HL-60/S4 treated with retinoic acid at 250 ng/mL for 4 days and 3 days (cell line): ENCODE measurements around the gene P2RX1.

Experiments
- in situ Hi-C: fragments of 300-500 bp; cut with MboI; formaldehyde crosslinking; loops from 2 replicates; pipeline ENCODE4 v1.7.0; 2022; ENCODE audit warnings: low sequenced_read_pairs

The P2RX1 gene

DNA sequence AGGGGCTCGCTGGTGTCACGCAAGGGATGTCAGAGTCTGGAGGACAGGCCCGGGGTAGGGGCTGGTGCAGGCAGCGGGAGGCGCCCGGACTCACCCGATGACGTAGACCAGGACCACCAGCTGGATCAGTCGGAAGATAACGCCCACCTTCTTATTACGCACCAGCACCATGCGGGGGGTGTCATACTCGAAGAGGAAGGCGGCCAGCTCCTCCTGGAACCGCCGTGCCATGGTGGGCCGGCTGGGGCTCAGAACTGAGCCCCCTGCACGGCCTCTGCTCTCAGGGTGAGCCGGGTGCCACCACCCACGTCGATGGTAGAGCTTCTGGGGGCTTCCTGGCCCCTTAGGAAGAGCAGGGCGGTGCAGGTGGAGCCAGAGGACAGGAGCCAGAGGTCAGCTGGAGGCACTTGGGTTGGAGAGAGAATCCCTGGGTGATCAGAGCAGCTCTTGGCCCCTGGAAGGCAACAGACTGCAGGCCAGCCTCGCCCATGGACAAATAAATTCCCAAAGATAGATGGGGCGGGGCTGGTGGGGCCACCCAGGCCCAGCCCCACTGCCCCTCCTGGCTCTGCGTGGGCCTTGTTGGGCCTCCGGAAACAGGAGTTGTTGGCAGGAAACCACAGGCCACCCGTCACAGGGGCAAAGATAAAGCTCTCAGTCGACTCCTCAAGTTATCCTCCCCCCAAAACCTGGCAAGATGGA lies at the start of gene P2RX1:
P2RX1 (minus strand) TSS at position 471 of the 702 bp plus-strand sequence; CDS start at position 231, 240 bp downstream.
- in situ Hi-C loops = no loop called here

DNA sequence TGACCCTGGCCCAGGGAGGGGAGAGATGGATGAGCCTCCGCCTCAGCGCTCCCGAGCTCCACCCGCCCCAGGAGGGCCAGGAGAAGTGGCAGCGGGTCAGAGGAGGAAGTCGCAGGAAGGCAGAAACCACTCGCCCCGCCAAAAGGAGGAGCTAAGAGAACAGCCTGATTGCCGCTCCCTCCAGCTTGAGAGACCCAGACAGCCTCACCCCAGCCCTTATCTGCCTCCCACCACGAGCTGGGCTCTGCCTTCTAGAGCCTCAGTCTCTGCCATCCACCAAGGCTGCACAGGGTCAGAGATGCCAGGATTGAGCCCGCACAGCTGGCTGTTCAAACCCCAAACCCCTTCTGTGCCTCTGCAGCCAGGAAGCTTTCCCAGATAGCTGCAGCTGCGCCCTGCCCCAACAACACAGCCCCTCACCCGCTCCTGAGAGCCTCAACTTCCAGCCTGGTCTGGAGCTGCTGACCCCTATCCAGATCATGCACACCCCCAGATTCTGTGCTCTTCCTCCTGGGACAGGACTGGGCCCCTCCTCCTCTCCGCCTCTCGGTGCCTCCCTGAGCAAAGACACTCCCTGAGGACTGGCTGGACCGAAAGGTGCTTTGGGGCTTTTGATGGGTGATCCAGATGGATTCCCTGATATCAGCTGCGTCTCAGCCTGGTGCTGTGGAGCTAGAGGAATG lies 49.0 kb upstream of the P2RX1 start:
- in situ Hi-C loops = no loop called here

DNA sequence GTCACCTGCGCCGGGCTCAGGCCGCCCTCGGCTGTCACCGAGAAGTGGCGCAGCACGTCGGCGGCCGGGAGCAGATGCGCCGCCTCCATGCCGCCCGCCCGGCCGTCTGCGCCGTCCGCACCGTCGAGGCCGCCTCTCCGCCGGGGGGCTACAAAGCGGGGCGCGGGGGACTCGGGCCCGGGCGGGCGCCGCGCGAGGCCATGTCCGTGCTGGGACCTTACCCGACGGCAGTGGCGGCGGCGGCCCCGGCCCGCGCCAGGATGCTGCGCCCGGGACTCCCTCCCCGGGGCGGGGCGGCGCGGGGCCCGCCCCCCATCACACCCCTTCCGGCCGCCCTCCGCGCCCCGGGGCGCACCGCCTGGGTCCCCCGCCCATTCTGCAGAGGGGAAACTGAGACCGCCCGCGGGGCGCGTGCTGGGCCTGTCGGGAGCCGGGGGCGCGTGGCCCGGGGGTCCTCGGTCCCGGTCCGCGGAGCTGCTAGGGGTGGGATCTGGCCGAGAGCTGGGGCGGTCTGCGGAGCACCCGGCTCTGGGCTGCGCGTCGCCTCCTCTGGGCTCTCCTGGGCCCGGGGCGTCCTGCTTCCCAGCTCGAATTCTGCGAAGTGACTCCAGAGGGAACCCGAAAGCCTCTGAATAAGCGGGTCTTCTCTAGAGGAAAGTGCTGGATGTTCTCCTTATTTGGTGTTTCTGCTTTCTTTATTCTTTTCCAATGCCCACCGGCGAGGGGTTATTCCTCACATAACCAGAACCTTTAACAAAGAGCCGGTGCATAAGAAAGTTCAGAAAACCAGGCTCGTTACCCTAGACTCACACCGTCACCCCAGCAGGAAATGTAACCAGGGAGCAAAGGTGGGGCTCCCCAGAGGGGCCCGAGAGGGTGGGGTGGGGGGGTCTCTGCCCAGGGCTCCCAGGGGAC lies 48.2 kb upstream of the P2RX1 start, which contains the start of gene ATP2A3:
ATP2A3 (minus strand) TSS at position 235 of the 915 bp plus-strand sequence; CDS start at position 89, 146 bp downstream.
- in situ Hi-C loops = no loop called here

DNA sequence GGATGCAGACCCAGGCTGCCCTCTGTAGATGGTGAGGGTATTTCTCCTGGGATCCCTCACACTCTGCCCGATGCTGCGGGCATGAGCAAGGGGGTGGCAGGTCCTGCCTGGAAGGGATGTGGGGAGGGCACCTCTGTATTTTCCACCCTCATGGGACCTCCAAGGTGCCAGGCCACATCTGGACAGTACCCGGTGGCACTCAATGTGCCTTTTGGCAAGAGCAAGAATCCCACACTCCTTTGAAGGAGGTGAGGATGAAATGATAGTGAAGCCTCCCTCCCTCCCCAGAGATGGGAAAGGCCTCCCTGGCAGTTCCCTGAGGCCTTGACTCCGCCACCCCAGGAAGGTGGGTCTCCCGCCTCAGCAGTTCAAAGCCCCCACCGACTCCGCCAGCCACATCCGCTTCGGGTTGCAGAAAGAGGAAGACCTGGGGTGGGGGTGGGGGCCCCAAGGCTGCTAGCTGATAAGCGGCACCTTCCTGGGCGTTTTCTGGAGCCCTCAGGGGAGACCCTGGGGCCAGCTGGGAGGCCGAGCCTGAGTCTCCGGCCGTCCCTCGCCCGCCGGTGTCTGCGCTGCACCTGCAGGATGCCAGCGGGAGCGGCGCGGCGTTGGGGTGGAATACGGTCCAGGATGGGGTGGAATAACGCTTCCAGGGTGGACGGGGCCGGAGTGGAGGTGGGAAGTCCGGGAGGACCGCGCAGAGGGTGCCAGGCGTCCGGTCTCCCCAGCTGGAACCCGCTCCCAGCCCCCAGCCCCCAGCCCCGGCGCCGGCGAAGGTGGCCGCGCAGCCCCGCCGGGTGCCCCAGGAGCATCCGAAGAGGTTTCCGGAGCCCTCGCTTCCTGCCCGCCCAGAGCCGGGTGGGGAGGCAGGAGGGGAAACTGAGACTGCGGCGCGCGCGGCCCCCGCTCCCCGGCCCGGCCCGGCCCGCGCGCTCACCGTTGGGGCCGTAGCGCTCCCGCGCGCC lies 47.3 kb upstream of the P2RX1 start:
- in situ Hi-C loops = no loop called here

DNA sequence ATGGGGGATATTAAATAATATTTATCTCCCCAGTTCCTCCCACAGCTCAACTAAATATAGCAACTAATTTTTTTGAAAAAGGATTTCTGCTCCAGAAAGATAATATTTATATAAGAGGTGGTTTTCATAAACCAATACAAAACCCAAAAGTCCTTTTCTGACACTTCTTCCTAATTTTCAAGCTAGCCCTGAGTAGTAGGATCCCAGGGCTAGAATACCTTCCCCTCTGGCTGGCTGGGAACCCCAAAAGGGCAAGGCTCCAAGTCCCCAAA lies 46.6 kb upstream of the P2RX1 start:
- in situ Hi-C loops = no loop called here

DNA sequence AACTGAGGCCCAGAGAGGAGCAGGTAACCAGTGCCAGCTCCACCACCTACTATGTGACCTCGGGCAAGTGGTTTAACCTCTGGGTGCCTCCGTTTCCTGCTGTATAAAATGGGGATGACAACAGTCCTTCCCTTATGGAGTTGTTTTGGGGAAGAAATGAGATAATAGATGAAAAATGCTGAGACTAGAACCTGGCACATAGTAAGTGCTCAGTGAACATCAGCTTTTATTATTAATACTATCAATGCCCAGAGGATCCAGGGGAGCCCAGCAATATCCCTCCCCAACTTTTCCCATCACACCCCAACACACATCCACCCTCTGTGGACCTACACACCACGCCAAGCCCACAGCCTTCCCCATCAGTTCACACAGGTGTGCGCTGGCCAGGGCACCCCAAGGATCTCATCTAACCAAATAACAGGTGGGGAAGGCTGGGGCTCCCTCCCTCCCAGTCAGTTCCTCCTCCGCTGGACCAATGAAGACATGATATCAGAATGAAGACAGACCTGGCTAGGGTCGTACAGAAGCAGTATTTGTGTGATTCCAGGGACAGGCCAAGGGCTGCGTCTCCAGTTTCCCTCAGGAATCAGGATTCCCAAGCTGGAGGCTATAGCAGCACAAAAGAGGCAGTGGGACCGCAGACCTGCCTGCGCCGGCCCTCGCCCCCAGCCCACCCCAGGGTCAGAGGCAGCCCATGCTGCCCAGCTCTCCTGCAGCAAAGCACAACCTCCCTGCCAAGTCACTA lies 46.1 kb upstream of the P2RX1 start:
- in situ Hi-C loops = no loop called here

DNA sequence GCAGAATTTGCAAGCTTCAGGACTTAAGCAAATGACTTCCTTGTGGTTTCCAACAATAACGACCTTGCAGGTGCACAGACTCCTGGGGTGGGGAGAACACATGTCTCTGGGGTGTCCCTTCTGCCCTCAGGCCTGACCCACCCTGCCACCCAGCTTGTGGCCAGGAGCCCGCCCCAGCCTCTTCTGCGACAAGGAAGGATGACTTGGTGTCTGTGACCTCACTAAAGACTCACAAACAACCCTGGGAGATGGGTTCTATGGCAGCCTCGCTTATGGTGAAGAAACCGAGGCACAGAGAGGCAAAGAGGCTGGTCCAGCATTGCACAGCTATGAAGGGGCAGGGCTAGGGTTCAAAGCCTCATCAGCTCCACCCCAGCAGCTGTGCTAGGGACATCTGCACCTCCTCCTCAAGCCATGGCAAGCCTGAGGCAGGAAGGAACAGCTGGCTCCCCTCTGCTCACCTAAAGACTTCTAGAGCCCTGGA lies 45.3 kb upstream of the P2RX1 start:
- in situ Hi-C loops = no loop called here

DNA sequence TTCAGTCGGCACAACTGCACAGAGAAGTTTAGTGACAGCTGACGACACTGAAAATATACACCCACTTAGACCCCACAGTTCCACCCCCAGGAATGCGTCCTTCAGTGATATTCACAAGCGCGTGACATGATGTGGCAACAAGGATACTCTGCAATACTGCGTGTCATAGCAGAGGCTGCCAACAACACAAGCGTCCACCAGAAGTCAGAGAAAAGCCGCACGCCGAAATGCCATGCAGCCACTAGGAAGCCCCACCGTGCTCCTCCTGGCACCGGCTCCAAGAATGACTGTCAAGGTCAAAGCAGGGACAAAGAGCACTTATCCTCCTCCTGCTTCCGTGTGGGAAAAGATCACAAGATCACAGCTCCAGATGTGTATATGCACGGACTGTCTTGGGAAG lies 44.5 kb upstream of the P2RX1 start:
- in situ Hi-C loops = no loop called here

DNA sequence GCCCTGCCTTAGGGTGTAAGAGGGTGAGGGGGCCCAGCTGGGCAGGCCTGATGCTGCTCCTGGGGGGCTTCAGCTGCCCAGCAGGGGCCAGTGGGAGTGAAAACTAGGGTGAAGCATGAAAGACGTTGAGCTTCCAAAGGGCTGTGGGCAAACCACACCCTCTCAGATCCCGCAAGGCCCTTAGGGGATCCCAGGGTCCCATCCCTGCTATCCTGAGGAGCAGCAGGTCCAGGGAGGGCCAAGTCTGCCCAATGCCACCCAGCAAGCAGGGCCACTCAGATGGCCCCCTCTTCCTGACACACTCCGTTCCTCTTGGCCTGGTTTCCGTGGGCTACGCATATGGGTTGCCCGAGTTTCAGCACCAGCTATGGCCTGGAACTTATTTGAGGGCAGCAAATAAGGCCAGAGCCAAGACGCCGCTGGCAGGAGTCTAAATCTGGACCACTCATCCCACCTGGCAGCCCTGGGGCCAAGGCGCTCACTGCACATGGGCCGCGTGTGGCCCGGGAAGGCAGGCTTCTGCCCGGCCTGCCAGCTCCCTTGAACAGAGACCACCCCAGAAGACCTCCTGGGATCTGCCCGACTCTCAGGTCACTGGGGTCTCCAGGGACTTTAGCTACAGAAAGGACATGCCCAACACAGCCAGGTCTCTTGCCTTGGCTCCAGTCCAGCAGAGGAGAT lies 43.8 kb upstream of the P2RX1 start:
- in situ Hi-C loops = no loop called here

DNA sequence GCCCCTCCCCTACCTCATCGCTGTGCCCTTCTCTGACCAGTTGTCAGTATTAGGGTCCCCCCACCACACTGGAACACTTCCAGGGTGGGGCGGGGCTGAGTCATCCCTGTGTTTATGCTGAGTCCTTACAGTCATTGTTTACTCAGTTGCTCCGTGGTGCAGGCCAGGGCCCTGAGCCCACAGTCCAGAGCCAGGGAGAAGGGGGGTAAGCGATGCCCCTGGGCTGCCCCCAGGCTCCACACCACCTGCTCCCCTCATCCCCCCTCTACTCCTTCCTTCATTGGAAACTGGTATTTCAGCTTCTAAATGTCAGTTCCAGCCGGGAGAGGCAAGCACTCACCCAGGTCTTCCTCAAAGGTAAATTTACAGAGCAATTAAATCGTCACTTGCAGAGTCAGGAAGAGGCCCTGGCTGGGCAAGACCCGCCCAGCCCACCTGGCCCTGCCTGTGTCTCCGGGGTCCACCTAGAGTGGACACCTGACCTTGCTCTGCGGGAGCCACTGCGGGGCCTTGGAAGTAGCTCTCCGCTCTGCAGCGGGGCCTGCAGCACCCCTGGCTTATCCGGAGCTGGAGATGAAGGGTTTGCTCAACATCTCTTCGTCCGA lies 43.1 kb upstream of the P2RX1 start:
- in situ Hi-C loops = no loop called here

DNA sequence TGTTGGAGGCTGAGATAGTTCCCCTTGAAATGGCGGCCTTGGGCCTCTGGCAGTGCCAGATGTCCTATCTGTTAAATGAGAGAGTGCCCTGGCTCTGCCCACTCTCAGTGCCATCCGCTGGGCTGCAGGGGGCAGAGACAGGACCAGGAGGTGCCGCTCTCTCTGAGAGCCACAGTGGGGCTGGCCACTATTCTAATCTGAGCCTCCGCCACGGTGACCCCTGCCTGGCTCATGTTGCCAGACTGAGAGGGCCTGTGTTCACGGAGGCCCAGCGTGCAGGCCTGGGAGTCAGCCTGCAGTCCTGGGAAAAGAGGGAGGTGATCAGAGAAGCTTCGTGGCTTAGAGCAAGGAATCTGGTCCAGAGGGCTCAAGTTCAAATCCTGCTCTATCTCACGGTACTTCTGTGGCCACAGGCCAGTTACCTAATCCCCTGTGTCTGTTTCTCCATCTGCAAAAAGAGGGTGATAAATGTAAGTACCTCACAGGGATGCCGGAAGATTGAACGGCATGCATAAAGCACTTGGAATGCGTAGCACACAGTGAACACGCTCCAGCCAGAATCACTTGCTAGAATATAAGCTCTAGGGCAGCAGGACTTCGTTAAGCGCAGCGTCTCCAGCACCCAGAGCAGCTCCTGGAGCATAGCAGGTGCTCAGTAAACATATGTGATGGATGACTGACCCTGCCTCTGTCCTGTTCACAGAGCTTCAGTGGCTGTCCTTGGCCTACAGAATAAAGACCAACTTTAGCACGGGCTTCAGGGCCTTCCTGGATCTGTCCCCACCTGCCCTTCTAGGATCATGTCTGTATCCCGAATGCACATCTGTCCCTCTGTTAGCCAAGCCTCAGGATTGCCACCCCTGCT lies 41.7 kb upstream of the P2RX1 start:
- in situ Hi-C loops = no loop called here

DNA sequence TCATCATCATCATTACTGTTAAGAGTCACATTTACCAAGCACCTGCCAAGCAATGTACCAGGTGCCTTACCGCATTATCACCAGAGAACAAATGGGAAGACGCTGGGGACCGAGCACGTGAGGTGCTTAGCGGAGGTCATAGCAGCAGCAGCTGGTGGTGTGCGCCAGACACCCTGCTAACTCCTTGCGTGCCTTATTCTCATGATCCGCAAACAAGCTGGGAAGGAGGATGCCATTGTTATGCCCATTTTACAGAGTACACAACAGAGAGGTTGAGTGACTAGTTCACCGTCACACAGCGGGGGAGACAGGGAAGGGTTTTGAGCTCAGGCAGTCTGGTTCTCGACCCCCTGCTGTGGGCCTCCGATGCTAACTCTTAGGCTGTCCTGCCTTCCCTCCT lies 40.7 kb upstream of the P2RX1 start:
- in situ Hi-C loops = no loop called here

DNA sequence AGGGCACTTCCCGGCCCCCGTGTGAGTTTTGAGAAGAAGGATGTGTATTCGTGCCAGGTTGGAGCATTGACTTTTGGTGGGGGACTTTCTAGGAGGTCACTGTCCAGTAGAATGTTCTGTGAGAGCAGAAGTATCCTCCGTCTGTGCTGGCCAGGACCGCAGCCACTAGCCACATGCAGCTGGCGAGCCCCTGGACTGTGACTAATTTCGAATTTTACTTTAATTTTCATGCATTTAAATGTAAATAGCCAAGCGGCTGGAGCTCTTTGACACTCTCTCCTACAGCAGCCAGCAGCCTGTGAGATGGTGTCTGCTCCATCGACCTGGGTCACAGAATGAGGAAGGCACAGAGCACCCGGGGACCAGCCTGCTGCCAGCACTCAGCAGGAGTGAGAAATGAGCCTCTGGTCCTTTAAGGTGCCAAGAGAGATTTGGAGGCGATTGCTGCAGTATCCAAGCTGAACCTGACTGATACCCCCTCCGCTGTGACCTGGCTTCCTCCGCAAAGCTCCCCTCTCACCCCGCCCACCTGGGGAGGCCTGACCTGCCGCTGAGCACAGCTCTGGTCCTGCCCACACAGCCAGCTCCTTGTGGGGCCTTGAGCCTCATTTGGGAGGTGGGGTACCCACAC lies 40.2 kb upstream of the P2RX1 start:
- in situ Hi-C loops = no loop called here

DNA sequence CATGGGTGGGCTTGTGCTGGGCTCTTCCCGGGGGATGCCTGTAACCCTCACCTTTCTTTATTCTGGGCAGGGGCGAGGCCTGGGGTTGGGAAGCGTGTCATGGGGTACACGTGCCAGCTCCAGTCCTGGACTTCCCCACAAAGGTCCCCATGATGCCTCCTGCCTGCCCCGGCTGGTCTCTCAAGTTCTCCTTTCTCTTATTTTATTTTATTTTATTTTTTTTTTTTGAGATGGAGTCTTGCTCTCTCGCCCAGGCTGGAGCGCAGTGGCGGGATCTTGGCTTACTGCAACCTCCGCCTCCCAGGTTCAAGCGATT lies 39.4 kb upstream of the P2RX1 start:
- in situ Hi-C loops = no loop called here

DNA sequence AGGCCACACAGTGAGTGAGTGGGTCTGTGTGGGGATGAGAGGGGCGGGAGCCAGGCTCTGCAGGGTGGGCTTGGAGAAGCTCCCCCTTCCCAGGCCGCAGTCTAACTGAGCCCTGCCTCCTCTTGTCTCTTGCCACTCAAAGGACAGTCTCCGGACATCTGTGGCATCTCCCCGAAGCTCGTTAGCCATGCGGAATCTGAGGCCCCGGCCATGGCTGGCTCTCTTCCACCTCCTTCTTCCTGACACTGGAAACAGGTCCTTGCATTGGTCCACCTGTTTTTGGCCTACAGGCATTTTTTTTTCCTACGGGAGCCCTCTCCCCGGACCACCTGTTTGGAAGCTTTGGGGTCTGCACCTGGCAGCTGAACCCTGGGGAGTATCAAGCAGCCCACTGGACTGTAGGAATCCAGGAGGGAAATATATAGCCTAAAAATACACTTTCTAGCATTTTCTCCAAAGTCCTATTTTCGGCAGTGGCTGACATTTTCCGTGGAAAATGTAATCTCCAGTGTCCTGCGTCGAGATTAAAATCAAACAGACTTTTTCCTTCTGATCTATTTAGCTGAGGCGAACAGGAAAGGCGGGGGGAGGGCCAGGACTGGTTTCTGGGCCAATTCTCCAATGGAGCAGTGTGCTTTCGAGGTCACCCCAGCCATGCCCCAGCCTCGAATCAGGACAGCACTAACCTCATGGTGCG lies 38.9 kb upstream of the P2RX1 start:
- in situ Hi-C loops = no loop called here

DNA sequence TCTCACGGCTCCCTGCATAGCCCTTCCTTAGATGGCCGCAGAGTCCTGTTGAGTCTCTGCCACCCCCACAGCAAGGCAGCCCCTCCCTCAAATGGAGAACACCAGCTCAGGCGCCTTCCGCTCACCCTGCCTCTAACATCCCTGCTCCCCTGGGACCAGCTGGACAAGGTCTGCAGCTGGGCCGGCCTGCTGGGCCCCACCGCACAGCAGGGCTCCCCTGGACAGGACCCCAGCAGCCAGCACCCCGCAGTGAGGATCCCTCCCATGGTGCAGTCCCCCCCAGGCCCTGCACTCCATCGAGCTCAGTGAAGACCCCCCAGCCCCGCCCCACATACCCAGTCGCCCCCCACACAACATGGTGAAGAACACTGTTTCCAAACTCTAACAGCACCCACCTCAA lies 37.8 kb upstream of the P2RX1 start:
- in situ Hi-C loops = no loop called here

DNA sequence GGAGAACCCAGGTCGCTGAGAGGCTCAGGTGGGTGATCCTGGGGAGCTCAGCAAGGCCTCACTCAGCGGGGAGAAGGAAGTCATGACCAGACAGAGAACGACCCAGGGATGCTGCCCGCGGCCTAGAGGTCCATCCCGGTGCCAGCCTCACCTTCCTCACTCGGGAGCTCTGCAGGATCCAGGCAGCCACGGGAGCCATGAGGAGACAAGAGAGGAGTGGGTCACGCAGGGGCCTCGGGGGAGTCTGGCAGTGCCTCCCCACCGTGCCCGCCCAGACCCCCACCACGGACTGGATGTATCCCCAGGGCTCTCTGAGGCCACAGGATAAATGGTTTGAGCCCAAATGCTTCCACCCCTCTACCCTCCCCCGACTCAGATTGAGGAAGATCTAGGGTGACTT lies 37.3 kb upstream of the P2RX1 start:
- in situ Hi-C loops = no loop called here
